ENCODE data around the gene ORAI3. TPM values are rescaled to one million over a fixed set of nuclear protein-coding genes. Genes with fewer than 3 reads are reported as not detected.

The ORAI3 gene
- total and polyA plus RNA-seq, 3 donors from 2014 or later = 29.1 to 75.0 (median 68.6) TPM

DNA sequence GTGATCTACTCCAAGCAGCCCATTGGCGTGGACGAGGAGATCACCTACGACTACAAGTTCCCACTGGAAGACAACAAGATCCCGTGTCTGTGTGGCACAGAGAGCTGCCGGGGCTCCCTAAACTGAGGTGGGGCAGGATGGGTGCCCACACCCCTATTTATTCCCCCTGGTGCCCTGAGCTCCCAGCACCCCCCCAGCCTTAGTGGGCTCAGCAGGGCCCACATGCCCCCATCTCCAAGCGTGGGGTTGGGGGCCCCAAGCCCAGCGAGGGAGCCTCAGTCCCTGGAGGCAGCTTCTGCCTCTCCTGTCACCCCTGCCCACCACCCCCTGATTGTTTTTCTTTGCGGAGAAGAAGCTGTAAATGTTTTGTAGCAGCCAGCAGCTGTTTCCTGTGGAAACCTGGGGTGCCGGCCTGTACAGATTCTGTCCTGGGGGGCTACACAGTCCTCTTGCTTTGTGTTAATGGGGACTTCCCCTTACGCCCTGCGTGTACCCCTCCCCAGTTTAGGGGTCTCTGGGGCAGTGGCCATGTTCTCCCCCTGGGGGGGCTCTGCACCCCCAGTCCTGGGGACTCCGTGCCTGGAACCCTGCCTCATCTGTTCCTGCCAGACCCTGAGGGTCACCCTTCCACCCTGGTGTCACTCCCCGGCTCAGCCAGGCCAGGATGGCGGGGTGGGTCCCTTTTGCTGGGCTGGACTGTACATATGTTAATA, 35.2 kb downstream of the ORAI3 start:
- Histone ChIP-seq H3K27me3 (no peaks in the 10 kb centered on the region), H3K27ac (no peak overlapping the region), H3K36me3 (ENCODE audit: low read depth, missing control alignments) (no peaks in the 10 kb centered on the region), H3K4me1 (peaks cover 11% of the 10 kb centered on the region), H3K9me3 (no peaks in the 10 kb centered on the region), H3K4me3 (no peak overlapping the region)
- no peak for DNase-seq
- WGBS, 2 donors = 83 to 87% methylated on average over 12 to 14 of the region's 14 CpGs
- TF ChIP-seq, protein P1, sequence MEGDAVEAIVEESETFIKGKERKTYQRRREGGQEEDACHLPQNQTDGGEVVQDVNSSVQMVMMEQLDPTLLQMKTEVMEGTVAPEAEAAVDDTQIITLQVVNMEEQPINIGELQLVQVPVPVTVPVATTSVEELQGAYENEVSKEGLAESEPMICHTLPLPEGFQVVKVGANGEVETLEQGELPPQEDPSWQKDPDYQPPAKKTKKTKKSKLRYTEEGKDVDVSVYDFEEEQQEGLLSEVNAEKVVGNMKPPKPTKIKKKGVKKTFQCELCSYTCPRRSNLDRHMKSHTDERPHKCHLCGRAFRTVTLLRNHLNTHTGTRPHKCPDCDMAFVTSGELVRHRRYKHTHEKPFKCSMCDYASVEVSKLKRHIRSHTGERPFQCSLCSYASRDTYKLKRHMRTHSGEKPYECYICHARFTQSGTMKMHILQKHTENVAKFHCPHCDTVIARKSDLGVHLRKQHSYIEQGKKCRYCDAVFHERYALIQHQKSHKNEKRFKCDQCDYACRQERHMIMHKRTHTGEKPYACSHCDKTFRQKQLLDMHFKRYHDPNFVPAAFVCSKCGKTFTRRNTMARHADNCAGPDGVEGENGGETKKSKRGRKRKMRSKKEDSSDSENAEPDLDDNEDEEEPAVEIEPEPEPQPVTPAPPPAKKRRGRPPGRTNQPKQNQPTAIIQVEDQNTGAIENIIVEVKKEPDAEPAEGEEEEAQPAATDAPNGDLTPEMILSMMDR (IDR thresholded peaks at IDR 0.05) = no peak
- no peak for TF ChIP-seq POLR2A (IDR thresholded peaks at IDR 0.05)
- intact Hi-C loops (cut with DNase I; ENCODE audit: low total_unique reads) = loop anchor here (5.0 to 10.0 kb wide), 4 partner anchors 51 to 451 kb away; partner anchors contain the start of gene STX4

DNA sequence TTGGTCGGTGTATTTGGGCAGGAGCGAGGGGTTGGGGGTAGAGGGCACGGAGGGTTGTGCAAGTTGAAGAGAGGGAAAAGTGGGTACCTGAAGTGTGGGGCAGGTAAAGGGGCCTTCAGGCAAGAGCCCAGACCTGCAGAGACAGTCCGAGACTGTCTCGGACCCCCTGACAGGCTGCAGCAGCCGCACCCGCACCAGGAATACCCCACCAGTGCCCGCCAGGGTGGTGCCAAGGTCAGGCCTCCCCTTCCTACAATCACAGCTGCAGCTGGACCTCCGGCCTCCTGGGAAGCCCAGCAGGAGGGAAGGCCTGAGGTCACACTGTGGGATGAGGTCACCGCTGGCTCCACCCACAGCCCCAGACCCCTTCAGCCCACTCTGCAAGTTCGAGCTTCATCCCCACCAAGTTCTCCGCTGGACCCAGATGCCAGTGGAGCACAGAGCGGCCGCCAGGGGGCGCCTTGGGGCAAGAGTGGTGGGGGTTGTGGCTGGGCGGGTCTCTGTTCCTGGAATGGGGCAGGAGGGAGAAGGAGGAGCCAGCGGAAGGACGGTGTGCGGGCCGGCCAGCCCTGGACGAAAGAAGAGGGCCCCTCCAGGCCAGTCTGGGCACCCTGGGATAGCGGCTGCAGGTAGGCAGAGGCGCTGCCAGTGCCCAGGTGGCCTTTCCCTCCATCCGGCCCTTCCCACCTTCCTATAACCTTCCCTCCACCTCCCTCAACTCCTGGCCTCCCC, 36.0 kb downstream of the ORAI3 start, which contains the start of gene HSD3B7:
Gene HSD3B7, plus strand, starts transcription at position 539 of the 732 bp plus-strand sequence. CDS start 452 bp downstream, outside the sequence.
- Histone ChIP-seq H3K27ac (peak within 1 kb of the TSS in 1 of 2 donors; percentile 44), H3K36me3 (ENCODE audit: low read depth, missing control alignments) (no peaks in the 10 kb centered on the region), H3K4me3 (peak within 1 kb of the TSS in 1 of 2 donors; percentile 14), H3K27me3 (no peaks in the 10 kb centered on the region), H3K4me1 (peaks cover 11% of the 10 kb centered on the region), H3K9me3 (no peaks in the 10 kb centered on the region)
- no peak for TF ChIP-seq POLR2A (IDR thresholded peaks at IDR 0.05)
- TF ChIP-seq, protein P1 (IDR thresholded peaks at IDR 0.05) = peak; percentile 92 to 99 (median 94)
- intact Hi-C loops (cut with DNase I; ENCODE audit: low total_unique reads) = loop anchor here (5.0 to 10.0 kb wide), 4 partner anchors 50 to 450 kb away; partner anchors contain the start of gene STX4
- 39 to 52% methylated on average over 18 to 23 of the region's 24 CpGs for WGBS, 2 donors
- peak; percentile 91 for DNase-seq

DNA sequence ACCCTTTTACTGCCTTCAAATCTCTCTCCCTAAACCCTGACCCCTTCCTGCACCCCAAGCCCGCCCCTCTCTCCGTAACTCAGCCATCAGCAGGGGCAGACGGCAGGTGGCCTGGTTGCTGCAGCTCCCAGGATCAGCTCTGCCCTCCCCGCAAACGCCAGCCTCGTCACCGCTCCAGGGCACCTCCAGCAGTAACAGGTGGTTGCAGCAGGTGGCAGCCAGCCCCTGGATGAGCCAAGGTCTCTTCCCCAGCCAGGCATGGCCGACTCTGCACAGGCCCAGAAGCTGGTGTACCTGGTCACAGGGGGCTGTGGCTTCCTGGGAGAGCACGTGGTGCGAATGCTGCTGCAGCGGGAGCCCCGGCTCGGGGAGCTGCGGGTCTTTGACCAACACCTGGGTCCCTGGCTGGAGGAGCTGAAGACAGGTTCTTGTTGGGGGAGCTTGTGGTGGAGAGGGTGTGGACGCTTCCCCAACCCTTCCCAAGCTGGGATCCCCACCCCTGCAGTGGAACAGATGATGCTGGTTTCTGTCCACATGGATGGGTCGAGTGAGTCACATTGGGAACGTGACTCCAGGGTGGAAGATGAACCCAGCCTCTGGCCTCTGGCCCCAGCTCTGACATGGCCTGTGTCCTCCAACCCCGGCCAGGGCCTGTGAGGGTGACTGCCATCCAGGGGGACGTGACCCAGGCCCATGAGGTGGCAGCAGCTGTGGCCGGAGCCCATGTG, 36.7 kb downstream of the ORAI3 start:
- H3K9me3 ChIP-seq = no peaks in the 10 kb centered on the region
- peaks cover 11% of the 10 kb centered on the region for H3K4me1 ChIP-seq
- no peaks in the 10 kb centered on the region for H3K27me3 ChIP-seq
- H3K4me3 ChIP-seq = peak overlapping the region in 1 of 2 donors; percentile 14
- DNase-seq = peak; percentile 43
- intact Hi-C loops (cut with DNase I; ENCODE audit: low total_unique reads) = loop anchor here (10.0 kb wide), 3 partner anchors 49 to 449 kb away; partner anchors contain the start of gene STX4
- peak overlapping the region in 1 of 2 donors; percentile 44 for H3K27ac ChIP-seq
- WGBS, 2 donors = 57 to 60% methylated on average over 14 to 19 of the region's 20 CpGs
- TF ChIP-seq, protein P1 (IDR thresholded peaks at IDR 0.05) = no peak
- no peak for TF ChIP-seq POLR2A (IDR thresholded peaks at IDR 0.05)
- no peaks in the 10 kb centered on the region for H3K36me3 ChIP-seq (ENCODE audit: low read depth, missing control alignments)

DNA sequence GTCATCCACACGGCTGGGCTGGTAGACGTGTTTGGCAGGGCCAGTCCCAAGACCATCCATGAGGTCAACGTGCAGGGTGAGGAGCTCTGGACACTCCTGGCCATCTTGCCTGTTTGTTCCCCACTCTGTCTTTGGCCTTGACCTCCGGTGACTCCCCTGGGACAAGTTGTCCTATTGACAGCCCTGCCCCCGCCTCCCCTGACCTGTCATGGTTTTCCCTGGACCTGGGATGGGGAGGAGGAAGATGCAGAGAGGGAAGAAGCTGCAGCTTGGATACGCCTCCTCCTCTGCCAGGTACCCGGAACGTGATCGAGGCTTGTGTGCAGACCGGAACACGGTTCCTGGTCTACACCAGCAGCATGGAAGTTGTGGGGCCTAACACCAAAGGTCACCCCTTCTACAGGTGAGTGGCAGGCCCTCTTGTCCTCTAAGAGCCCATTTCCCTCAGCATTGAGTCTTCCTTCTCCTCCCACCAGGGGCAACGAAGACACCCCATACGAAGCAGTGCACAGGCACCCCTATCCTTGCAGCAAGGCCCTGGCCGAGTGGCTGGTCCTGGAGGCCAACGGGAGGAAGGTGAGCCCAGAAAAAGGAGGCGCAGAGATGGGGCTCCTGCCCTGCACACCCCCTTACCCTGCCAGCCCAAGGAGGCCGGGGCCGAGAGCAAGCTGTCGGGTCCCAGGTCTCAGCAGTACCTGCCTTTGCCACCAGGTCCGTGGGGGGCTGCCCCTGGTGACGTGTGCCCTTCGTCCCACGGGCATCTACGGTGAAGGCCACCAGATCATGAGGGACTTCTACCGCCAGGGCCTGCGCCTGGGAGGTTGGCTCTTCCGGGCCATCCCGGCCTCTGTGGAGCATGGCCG, 37.5 kb downstream of the ORAI3 start:
- DNase-seq = no peak

More for the DNA sequence above, 37.5 kb downstream of the ORAI3 start:
- WGBS, 2 donors = 86 to 87% methylated on average over 10 to 29 of the region's 29 CpGs
- TF ChIP-seq, protein P1 (IDR thresholded peaks at IDR 0.05) = no peak
- no peak for TF ChIP-seq POLR2A (IDR thresholded peaks at IDR 0.05)
- Histone ChIP-seq H3K27me3 (no peaks in the 10 kb centered on the region), H3K27ac (no peak overlapping the region), H3K4me1 (peaks cover 11% of the 10 kb centered on the region), H3K4me3 (no peak overlapping the region), H3K9me3 (no peaks in the 10 kb centered on the region), H3K36me3 (ENCODE audit: low read depth, missing control alignments) (no peaks in the 10 kb centered on the region)
- intact Hi-C loops (cut with DNase I; ENCODE audit: low total_unique reads) = loop anchor here (10.0 kb wide), 3 partner anchors 48 to 448 kb away; partner anchors contain the start of gene STX4

Data from testis (tissue), 3 donors.